Gastrocnemius medialis (tissue), 4 donors: ENCODE data around the gene SPRY2. TPM values are rescaled to one million over a fixed set of nuclear protein-coding genes. Genes with fewer than 3 reads are reported as not detected.

Source experiments
- ATAC-seq, 2 donors: fragments of 150-250 bp; one replicate each; pipeline ENCODE4 v1.9.1; 2016
- DNase-seq, 2 donors: peaks; one replicate each; pipeline ENCODE4 v3.0.0-alpha.2; 2019
- H3K27ac ChIP-seq, 4 donors: fragments of 200-600 bp; sonication (generic); 1 replicate in 1 of 4; 2 replicates in 3 of 4; pipeline ENCODE4 v1.5.1; 2016 to 2018; ENCODE audit warnings: mild to moderate bottlenecking in 2 of 4, moderate library complexity in 1 of 4
- H3K27me3 ChIP-seq, 3 donors: fragments of 200-600 bp; sonication (generic) in 2 of 3; 1 replicate in 1 of 3; 2 replicates in 2 of 3; pipeline versions ENCODE4 v1.5.1 to v1.6.0; 2016 to 2019; ENCODE audit warnings: mild to moderate bottlenecking in 1 of 3, moderate library complexity in 1 of 3
- H3K36me3 ChIP-seq, 2 donors: fragments of 200-600 bp; sonication (generic) in 1 of 2; one replicate each; pipeline ENCODE4 v1.5.1; 2017 to 2018
- H3K4me1 ChIP-seq, 2 donors: fragments of 200-600 bp; sonication (generic) in 1 of 2; one replicate each; pipeline ENCODE4 v1.5.1; 2016 to 2017; ENCODE audit warnings: mild to moderate bottlenecking in 2 of 2
- H3K4me3 ChIP-seq, 4 donors: fragments of 200-600 bp; sonication (generic) in 3 of 4; 1 replicate in 1 of 4; 2 replicates in 3 of 4; pipeline ENCODE4 v1.5.1; 2016 to 2019; ENCODE audit warnings: mild to moderate bottlenecking in 2 of 4
- H3K9me3 ChIP-seq, 3 donors: fragments of 200-600 bp; sonication (generic) in 2 of 3; 1 replicate in 1 of 3; 2 replicates in 2 of 3; pipeline ENCODE4 v1.5.1; 2016 to 2019
- CTCF ChIP-seq, 5 experiments: fragments of 450-650 bp in 3 of 5; fragments of 200-600 bp in 2 of 5; sonication (generic) in 2 of 5; IDR thresholded peaks in 4 of 5; conservative IDR thresholded peaks in 1 of 5; 1 replicate in 4 of 5; 2 replicates in 1 of 5; pipeline ENCODE4 v1.5.1; 2016 to 2019; ENCODE audit warnings: antibody characterized with exemption in 5 of 5, mild to moderate bottlenecking in 3 of 5, moderate library complexity in 3 of 5
- POLR2A ChIP-seq, 2 donors: fragments of 450-650 bp; IDR thresholded peaks; one replicate each; pipeline ENCODE4 v1.6.1; 2017; ENCODE audit warnings: antibody characterized with exemption in 2 of 2, mild to moderate bottlenecking in 2 of 2, moderate library complexity in 2 of 2
- in situ Hi-C, 4 donors: fragments of 200-750 bp; cut with MboI; loops; one replicate each; pipeline versions ENCODE4 v1.15.0 to v1.8.0; 2017; ENCODE audit warnings: low sequenced_read_pairs in 4 of 4
- intact Hi-C: fragments of 100-400 bp; cut with DNase I; formaldehyde crosslinking; loops from one replicate; pipeline ENCODE4 v1.15.1; 2023; ENCODE audit warnings: low total_unique reads
- total RNA-seq, 4 donors: library from RNA; depleted of rRNA; stranded (reverse); fragments of >200 nt; gene quantifications; one replicate each; pipeline versions ENCODE4 v1.1.0 to v1.2.3, GENCODE V29; 2016

SPRY2 gene
- total RNA-seq, 4 donors from 2014 or later = 15.7 to 32.2 (median 22.2) TPM

- Histone ChIP-seq H3K36me3 (no peaks in the 10 kb centered on the region), H3K9me3 (no peaks in the 10 kb centered on the region), H3K27me3 (no peaks in the 10 kb centered on the region), H3K27ac (peak overlapping the region in 1 of 4 donors; percentile 34), H3K4me3 (no peak overlapping the region), H3K4me1 (peaks cover 0 to 4% of the 10 kb centered on the region in 2 donors)
- peak in 1 of 2 donors; percentile 67 for ATAC-seq
- intact Hi-C loops (no loop called here), in situ Hi-C loops (no loop called here)
- TF ChIP-seq CTCF (IDR thresholded peaks at IDR 0.05 in 4 of 5, conservative IDR thresholded peaks at IDR 0.05 in 1 of 5) (no peak), POLR2A (IDR thresholded peaks at IDR 0.05) (peak in 1 of 2 donors; percentile 40)
- no peak for DNase-seq
These were observed 41.9 kb downstream of the SPRY2 start for GRCh38 chr13:80299046-80299445.

GRCh38 chr13:80297503-80297902 is 43.4 kb downstream of the SPRY2 start:
- Histone ChIP-seq H3K36me3 (no peaks in the 10 kb centered on the region), H3K9me3 (no peaks in the 10 kb centered on the region), H3K27ac (no peak overlapping the region), H3K4me3 (no peak overlapping the region), H3K27me3 (no peaks in the 10 kb centered on the region), H3K4me1 (peaks cover 0 to 4% of the 10 kb centered on the region in 2 donors)
- TF ChIP-seq CTCF (IDR thresholded peaks at IDR 0.05 in 4 of 5, conservative IDR thresholded peaks at IDR 0.05 in 1 of 5) = no peak
- no peak for TF ChIP-seq POLR2A (IDR thresholded peaks at IDR 0.05)
- no peak for DNase-seq
- intact Hi-C loops = no loop called here
- in situ Hi-C loops = no loop called here
- no peak for ATAC-seq

GRCh38 chr13:80297094-80297493 is 43.8 kb downstream of the SPRY2 start:
- ATAC-seq (no peak), DNase-seq (no peak)
- Histone ChIP-seq H3K4me3 (no peak overlapping the region), H3K27me3 (no peaks in the 10 kb centered on the region), H3K27ac (no peak overlapping the region), H3K4me1 (peaks cover 0 to 4% of the 10 kb centered on the region in 2 donors), H3K9me3 (no peaks in the 10 kb centered on the region), H3K36me3 (no peaks in the 10 kb centered on the region)
- TF ChIP-seq CTCF (IDR thresholded peaks at IDR 0.05 in 4 of 5, conservative IDR thresholded peaks at IDR 0.05 in 1 of 5) = no peak
- no peak for TF ChIP-seq POLR2A (IDR thresholded peaks at IDR 0.05)
- in situ Hi-C loops (no loop called here), intact Hi-C loops (no loop called here)

- DNase-seq = no peak
- intact Hi-C loops (no loop called here), in situ Hi-C loops (no loop called here)
- no peak overlapping the region for H3K27ac ChIP-seq
- H3K4me3 ChIP-seq = no peak overlapping the region
- ATAC-seq = no peak
- no peak for TF ChIP-seq CTCF (IDR thresholded peaks at IDR 0.05 in 4 of 5, conservative IDR thresholded peaks at IDR 0.05 in 1 of 5)
- no peak for TF ChIP-seq POLR2A (IDR thresholded peaks at IDR 0.05)
- no peaks in the 10 kb centered on the region for H3K27me3 ChIP-seq
- no peaks in the 10 kb centered on the region for H3K9me3 ChIP-seq
- H3K36me3 ChIP-seq = no peaks in the 10 kb centered on the region
- peaks cover 0 to 4% of the 10 kb centered on the region in 2 donors for H3K4me1 ChIP-seq
These were observed 44.3 kb downstream of the SPRY2 start for GRCh38 chr13:80296638-80297037.

GRCh38 chr13:80290591-80290990 is 50.3 kb downstream of the SPRY2 start:
- Histone ChIP-seq H3K27me3 (no peaks in the 10 kb centered on the region), H3K4me3 (no peak overlapping the region), H3K27ac (no peak overlapping the region), H3K4me1 (no peaks in the 10 kb centered on the region), H3K9me3 (no peaks in the 10 kb centered on the region), H3K36me3 (no peaks in the 10 kb centered on the region)
- ATAC-seq = no peak
- in situ Hi-C loops = no loop called here
- TF ChIP-seq POLR2A (IDR thresholded peaks at IDR 0.05) (no peak), CTCF (IDR thresholded peaks at IDR 0.05 in 4 of 5, conservative IDR thresholded peaks at IDR 0.05 in 1 of 5) (no peak)
- intact Hi-C loops = no loop called here
- DNase-seq = no peak
